SHP77 treated with DMSO at 0.1 percent for 48 hours (cell line): ENCODE measurements around the gene PLXDC2.

Experiments
- DNase-seq: peaks from one replicate; lab custom pipeline; 2025; lab: John Stamatoyannopoulos, UW

Gene PLXDC2

GRCh38 chr10:19941206-19941880 is 125.1 kb downstream of the PLXDC2 start:
- no peak for DNase-seq

GRCh38 chr10:19944911-19945663 is 128.9 kb downstream of the PLXDC2 start:
- no peak for DNase-seq

- DNase-seq: no peak
These were observed 130.0 kb downstream of the PLXDC2 start for GRCh38 chr10:19946245-19946644.

DNA sequence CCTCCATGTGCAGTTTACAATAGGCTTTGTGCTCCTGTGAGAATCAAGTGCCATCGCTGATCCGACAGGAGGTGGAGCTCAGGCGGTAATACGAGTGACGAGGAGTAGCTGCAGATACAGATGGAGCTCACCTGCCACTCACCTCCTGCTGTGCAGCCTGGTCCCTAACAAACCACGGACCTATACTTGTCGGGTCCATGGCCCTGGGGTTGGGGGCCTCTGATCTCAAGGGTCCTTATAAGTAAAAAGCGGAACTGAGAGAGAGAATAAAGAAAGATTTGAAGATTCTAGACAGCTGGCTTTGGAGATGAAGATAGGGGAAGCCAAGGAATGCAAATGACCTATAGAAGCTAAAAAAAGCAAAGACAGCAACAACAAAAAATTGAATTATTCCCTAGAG is 130.6 kb downstream of the PLXDC2 start:
- DNase-seq: no peak

DNA sequence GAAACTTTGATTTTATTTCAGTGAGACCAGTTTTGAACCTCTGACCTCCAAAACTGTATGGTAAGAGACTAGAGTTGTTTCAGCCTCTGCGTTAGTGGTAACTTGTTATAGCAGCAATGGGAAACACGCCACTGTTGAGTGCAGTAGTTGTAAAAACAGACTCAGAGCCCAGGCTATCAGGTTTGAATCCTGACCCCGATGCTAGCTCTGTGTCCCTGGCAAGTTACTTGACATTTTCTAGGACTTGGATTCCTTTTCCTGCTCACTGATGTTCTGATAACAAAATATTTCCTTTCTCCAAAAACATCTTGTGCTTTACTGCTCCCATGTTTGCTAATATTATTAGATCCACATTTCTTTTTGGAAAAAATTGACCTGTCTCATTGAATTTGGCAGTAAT is 131.0 kb downstream of the PLXDC2 start:
- DNase-seq: no peak

DNA sequence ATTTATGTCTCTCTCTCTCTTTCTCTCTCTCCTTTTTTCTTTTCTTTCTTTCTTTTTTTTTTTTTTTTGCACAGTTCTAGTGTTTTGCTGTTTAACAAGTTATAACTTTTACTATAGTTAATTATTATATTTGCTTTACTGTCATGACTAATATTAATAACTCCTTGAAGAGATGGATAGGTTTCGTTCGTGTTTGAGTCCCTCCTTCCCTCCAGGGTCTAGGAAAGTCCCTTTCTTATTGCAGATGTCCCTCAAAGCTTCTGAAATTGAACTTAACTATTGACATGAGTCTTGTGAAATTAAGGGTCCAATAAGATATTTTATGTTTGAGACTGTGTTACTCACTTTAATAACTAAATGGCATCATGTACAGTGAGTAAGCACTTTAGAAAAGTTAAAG is 131.4 kb downstream of the PLXDC2 start:
- no peak for DNase-seq

- no peak for DNase-seq
These were observed 136.2 kb downstream of the PLXDC2 start for GRCh38 chr10:19952224-19953010.

- no peak for DNase-seq
These were observed 138.4 kb downstream of the PLXDC2 start for GRCh38 chr10:19954601-19955000.

DNA sequence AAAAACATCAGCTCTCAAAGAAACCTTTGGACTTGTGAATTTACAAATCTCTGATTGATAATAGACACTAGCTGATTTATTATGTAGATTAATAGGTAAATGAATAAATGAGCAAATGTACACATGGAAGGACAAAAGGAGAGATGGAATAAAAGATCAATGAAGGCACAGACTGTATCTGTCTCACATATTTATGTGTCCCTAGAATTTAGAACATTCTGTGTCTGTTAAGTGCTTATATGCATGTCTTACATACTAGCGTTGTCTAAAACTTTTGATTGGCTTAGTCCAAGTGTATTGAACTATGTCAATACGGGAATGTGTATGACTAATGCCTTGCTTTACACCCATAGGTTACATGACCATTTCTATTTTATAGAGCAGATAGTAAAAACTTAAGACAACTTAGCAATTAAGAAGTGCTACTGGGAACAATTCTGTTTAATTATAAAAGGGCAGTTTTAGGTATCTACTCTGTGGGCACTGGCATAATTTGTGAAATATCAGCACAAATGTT is 140.3 kb downstream of the PLXDC2 start:
- DNase-seq: no peak

GRCh38 chr10:19958787-19959186 is 142.6 kb downstream of the PLXDC2 start:
- DNase-seq: no peak

GRCh38 chr10:19961076-19962053 is 145.1 kb downstream of the PLXDC2 start:
- DNase-seq: no peak

- no peak for DNase-seq
These were observed 148.4 kb downstream of the PLXDC2 start for GRCh38 chr10:19964625-19965024.

DNA sequence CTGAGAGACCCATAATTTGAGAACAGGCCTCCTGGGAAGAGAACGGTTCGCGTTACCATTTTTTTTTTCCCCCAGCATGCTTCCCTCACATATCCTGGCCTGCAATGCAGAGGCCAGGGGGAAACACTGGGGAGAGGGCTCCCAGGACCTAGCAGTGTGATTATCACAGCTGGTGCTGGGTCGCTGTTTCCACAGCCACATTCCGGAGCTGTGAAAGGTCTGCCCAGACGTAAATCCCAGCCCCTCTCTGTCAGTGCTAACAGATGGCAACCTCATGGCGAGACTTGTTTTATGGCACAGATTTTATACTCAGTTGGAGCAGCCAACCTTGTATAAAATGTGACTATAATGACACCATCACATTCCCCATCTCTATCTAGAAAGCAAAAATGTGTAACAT is 150.5 kb downstream of the PLXDC2 start:
- DNase-seq: no peak

DNA sequence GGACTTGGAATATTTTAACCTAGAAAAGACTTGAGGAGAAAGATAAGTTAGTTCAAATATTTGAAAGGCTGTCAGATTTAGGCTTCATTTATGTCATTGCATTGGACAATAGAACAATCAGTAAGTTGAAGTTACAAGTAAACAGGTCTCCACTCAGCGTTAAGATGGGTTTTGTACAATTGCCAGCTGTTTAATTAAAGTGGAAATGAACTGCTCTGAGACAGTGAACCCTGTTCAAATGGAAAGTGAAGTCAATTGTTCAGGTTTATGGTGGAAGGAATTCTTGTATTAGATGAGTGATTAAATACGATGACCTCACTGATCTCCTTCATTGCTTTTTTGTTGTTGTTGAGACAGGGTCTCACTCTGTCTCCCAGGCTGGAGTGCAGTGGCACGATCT is 151.7 kb downstream of the PLXDC2 start:
- DNase-seq: no peak

DNA sequence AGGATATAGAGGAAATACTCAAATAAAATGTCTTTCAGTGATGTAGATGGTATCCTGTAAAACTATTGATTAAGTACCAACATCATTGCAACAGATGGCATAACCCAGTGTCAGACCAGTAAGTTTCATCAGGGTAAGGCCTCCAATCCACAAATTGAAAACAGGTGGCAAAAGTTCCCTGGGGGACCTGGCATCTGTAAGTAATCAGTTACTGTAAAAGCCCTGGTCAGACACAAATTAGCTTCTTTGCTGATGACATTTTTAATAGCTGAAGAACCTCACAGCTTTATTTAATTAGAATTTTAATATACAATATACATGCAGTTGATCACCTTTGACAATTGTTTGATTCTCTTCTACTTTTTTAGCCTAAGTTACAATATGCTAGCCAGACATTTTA is 152.5 kb downstream of the PLXDC2 start:
- no peak for DNase-seq

DNA sequence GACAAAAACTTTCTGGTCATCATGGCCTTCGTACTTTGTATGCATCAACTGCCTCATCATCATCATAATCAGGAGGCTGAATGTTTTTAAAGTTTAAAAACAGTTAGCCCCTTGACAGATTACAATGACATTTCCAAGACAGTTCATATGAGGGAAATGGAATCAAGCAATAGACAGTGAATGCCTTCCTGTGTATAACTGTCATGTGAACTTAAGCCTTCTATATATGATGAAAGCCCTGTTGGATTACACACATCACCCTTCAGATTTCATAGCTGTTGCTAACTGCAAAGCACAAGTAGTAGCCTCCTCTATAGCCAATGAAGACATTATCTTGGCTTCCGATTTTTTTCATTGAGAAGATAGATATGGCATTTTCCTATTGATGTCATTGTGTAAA is 154.0 kb downstream of the PLXDC2 start:
- DNase-seq: no peak

- no peak for DNase-seq
These were observed 154.5 kb downstream of the PLXDC2 start for GRCh38 chr10:19970717-19971116.

DNA sequence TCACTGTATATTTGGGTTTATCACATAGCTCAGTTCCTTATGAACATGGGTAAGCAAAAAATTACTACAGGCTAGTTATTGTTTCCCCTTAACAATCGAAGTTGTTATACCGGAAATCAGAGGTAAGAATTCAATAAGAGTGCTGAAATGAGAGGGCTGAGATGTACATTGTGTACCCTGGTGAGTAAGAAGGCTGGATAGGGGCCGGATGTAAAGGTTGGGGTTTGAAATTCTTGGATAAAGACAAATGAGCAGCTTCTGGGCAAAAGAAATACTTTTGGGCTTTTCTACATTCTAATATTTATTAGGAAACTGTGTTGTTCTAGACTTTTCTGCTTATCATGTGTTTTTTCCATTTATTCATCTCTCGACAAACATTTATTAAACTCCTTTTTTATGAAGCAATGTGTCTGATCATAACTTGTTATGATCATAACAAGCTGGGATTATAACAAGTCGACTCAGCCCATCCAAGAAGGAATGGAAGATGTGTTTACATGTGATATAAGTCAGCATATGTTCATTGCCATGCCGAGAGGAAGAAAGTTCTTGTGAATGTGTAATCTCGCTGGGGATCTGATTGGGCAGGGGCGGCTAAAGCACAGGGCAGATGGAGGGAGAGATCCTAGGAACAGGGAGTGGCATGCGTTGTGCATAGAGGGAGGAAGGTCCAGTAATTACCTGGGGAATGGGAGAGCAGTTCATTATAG is 155.3 kb downstream of the PLXDC2 start:
- DNase-seq: no peak

DNA sequence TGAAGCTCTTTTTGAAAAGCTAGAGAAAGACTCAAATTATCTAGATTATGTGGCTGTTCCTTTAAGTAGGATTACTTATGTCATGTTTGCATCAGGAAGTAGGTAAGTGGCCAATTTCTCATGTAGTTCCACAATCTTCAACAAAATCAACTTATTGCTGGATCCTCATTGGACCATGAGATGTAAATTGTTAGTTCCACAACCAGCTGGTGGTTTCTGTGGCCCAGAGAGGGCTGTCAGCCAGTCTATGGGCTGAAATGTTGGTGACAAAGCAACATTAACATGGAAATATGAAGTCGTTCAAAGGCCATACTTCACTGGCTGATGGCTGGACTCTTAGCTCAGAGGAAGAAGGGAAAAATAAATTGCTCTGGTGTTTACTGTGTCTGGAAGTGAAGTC is 157.9 kb downstream of the PLXDC2 start:
- DNase-seq: no peak

DNA sequence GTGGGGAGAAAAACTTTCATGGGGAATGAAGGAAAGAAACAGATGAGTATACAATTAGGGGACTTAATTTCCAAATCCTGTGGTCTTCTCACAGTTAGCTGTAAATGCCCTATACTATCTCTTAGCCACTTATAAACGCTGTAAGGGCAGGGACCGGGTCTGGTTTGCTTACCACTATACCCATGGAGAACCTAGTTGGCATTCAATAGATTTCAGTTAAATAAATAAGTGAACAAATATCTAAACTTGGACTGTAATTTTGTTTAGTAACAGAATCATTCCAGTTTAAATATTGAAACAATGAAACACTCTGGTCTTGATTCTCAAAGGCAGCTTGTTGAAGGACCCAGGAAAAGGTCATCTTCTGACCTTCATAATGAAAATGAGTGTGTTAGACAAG is 158.3 kb downstream of the PLXDC2 start:
- no peak for DNase-seq

DNA sequence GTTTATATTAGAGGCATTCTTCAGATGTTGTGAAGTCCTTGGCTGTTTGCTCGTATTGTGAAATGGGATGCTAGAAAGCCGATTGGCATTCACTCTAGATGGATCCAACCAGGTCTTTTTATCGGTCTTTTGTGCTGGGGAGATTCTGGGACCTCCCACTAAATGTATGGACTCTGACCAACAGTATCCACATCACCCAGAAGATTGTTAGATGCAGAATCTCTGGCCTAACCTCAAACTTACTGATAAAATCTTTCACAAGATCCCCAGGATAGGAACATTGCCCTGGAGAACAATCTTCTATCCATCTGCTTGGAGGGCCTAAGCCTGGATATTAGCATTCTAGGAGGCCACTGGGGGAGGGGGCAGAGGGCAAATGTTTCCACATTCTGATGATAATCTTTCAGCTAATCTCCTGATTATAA is 160.9 kb downstream of the PLXDC2 start:
- DNase-seq: no peak
